GM21576 (cell line): Measurements from ENCODE around the gene VSTM2B.
"Not testable (repeated sequence)": the region's sequence is repeated elsewhere in the genome, so short reads cannot be mapped to it uniquely, and the experiment has no call there.

Source experiments
- ATAC-seq: cut with Tn5 transposase; IDR thresholded peaks from one replicate; pipeline ENCODE4 v1.9.1; 2021; ENCODE audit warnings: mild to moderate bottlenecking, moderate library complexity; ENCODE audit not compliant: unreplicated experiment

VSTM2B gene

DNA sequence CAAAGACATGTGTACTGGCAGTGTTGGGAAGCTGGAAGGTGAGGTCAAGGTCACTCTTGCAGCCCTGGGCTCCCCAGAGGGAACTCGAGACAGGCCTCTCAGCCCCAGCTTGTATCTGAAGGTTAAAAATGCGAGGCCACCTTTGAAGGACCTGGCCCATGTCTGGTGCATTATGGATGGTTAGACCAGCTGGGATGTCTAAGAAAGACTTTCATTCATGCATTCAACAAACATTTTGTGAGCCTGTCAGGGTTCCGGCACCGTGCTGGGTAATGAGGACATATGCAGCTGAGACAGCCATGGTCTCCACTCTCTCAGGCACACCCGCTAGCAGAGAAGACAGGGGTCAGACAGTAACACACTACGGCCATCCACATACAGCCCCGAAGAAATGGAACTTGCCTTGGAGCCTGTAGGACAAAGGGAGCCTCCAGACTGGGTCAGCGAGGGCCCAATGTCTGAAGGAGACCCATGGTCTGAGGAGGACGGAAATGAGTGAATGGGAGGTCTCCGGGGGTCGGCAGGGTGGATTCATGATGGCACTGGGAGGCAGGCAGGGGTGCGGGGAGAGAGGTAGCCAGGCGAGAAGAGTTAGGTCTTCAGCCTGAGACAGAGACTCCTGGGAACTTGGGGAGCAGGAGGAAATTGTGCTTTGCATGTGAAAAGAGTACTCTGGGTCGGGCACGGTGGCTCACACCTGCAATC is 19.0 kb downstream of the VSTM2B start:
- no peak for ATAC-seq

DNA sequence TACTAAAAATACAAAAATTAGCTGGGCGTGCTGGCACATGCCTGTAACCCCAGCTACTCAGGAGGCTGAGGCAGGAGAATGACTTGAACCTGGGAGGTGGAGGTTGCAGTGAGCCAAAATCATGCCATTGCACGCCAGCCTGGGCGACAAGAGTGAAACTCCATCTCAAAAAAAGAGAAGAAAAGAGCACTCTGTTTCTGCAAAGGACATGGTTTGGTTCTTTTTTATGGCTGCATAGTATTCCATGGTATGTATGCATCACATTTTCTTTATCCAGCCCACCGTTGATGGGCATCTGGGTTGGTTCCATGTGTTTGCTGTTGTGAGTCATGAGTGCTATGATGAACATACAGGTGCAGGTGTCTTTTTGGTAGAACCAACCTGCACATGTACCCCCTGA is 19.7 kb downstream of the VSTM2B start:
- ATAC-seq, result not testable (repeated sequence)

GRCh38 chr19:29545866-29546582 is 20.2 kb downstream of the VSTM2B start:
- no peak for ATAC-seq

DNA sequence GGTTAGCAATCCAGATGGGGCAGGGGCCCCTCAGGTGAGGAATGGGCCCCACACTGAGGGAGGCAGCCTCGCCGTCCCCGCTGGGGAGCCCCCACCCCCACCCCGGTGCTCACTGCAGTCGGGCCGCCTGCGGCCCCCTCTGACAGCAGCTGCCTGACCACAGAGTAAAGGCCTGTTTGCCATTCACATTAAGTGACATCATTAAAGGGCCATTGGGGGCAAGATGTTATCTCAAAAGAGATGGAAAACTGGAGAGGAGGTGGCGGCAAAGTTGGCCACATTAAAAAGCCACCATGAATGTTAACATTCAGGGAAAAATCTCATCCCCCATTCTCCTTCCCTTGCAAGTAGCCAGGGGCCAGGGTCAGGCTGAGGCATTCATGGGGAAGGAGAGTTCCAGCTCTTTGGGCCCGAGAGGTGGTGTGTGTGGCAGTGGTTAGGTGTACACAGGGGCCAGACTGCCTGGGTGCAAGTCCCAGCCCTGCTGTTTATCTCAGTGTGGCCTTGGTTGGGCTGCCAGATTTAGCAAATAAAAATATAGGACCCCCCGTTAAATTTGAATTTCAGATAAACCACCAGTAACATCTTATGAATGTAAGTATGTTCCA is 20.9 kb downstream of the VSTM2B start:
- ATAC-seq, result no peak

GRCh38 chr19:29547361-29547960 is 21.7 kb downstream of the VSTM2B start:
- ATAC-seq, result no peak

DNA sequence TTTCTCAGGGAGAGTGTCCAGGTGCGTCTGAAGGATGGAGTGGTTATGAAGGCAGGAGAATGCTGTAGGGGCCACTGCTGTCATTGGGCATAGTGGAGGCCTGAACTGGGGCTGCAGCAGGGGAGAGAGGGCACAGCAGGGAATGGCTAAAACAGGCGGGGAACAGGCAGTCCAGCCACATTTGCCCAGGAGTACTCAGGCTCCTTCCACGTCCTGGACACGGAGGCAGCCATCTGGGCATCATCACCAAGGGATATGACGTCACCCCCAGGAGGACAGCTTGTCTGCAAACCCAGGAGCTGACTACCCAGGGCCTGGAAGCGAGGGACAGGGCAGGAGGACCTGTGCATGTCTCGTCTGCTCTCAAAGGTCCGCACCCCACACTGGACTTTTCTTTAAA is 22.2 kb downstream of the VSTM2B start:
- ATAC-seq, result no peak

DNA sequence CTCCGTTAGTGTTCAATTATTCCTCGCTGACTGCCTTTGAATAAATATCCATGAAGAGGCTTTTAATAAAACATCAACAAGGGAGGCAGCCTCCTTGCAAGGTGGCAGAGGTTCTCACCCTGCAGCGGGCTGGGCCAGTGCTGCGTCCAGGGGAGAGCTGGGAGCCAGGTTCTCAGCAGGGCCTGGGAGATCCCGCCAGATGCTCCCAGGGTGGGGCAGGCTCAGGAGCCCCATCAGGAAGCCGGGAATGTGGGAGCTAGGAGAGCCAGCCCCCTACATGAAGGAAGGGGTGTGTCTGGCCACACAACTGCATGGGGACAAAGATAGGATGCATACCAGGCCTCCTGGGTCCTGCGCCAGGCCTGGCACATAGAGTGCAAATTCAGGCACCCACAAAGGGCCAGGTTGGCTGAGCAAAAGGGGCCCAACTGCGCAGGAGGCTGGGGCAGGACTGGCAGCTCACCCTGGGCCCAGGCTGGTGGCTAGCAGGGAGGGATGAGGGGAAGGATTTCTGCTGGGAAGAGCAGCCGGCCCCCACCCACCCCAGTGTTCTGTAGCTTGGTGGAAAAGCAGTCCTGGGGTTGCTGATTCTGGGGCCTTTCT is 22.8 kb downstream of the VSTM2B start:
- ATAC-seq, result no peak

DNA sequence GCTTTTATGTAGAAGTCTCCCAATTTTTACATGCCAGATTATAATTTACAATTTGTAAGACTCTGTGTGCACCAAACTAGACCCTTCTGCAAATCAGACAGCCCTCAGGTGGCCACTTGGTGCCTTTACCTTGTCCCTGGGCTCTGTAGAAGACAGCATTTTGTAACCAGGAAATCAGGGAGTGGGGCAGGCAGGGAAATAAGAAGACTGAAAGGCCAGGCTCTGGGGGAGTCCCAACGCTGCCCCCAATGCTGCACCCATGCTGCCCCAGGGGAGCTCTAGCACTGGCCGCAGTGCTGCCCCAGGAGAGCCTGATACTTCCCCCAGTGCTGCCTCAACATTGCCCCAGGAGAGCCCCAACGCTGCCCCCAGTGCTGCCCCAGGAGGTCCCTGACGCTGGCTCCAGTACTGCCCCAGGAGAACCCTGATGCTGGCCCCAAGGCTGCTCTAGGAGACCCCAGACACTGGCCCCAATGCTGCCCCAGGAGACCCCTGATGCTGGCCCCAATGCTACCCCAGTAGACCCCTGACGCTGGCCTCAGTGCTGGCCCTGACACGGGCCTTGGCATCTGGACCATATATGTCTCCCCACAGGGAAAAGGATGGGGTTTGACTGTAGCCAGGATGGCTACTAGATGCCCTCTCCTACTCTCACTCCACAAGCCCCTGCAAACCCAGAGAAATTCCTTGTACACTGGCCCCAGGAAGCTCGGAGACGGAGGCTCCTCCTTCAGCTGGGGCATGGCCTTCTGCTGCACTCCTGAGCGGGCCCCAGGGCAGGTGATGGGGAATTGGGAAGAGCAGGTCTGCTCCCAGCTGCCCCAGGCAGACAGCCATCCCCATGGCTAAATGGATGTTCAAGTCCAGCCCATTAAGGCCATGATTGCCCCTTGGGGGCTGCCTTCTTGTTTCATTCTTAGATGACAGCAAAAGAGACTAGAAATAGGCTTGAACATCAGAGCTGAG is 23.6 kb downstream of the VSTM2B start:
- ATAC-seq, result no peak

DNA sequence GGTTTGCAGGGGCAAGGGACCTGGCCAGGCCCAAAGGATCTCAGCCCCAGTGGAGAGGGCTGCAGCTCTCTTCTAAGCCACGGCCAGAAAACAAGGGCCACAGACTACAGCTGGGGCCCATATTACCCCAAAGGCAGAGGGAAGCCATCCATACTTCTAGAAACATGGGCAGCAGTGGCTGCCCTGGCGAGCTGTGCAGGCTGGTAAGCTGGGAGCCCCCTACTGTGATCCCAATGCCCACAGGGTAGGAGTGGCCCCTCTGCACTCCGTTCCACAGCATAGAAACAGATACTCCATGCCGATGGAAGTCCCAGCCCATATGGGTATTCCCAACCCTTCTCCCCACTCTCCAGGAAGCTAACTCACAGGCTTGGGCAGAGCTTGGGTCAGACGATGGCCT is 25.1 kb downstream of the VSTM2B start:
- no peak for ATAC-seq

- no peak for ATAC-seq
These were observed 26.0 kb downstream of the VSTM2B start for GRCh38 chr19:29551774-29552173.

DNA sequence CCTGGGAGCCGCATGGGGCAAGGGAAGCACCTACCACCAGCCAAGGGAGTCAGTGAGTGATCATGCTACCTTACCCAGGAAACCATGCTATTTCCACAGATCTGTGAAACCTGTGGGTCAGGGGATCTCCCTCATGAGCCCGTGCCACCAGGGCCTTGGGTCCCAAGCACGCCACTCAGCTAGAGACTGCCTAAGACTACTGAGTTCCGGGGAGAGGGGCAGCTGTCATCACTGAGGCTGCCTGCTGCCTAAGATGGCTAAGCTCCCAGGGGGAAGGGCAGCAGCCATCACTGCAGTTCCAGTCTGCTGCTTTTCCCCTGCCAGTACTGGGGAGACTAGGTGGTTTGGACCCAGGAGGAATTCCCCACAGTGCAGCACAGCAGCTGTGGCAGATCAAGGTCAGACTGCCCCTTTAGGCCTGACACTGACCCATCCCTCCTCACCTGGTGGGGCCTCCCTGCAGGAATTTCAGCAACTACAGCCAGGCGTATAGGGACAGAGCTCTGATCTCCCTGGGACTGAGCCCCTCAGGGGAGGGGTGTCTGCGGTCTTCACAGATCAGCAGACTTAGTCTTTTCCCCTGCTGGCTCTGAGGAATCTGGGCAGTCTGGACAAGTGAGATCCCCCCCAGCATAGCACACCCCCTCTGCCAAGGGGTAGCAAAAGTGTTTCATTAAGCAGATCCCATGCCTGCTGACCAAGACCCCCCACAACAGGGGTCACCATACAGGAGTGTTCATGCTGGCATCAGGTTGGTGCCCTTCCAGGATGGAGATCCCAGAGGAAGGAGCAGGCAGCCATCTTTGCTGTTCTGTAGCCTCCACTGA is 26.9 kb downstream of the VSTM2B start:
- ATAC-seq, result no peak

DNA sequence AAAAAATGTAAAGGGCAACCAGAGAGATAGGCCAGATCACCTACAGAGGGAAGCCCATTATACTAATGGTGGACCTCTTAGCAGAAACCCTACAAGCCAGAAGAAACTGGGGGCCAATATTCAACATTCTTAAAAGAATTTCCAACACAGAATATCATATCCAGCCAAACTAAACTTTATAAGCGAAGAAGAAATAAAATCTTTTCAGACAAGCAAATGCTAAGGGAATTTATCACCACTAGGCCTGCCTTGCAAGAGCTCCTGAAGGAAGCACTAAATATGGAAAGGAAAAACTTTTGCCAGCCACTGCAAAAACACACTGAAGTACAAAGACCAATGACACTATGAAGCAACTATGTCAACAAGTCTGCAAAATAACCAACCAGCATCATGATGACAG is 28.4 kb downstream of the VSTM2B start:
- ATAC-seq, result no peak

DNA sequence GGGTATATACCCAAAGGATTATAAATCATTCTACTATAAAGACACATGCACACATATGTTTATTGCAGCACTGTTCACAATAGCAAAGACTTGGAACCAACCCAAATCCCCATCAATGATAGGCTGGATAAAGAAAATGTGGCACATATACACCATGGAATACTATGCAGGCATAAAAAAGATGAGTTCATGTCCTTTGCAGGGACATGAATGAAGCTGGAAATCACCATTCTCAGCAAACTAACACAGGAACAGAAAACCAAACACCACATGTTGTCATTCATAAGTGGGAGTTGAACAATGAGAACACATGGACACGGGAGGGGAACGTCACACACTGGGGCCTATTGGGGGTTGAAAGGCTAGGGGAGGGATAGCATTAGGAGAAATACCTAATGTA is 33.3 kb downstream of the VSTM2B start:
- ATAC-seq, result not testable (repeated sequence)

DNA sequence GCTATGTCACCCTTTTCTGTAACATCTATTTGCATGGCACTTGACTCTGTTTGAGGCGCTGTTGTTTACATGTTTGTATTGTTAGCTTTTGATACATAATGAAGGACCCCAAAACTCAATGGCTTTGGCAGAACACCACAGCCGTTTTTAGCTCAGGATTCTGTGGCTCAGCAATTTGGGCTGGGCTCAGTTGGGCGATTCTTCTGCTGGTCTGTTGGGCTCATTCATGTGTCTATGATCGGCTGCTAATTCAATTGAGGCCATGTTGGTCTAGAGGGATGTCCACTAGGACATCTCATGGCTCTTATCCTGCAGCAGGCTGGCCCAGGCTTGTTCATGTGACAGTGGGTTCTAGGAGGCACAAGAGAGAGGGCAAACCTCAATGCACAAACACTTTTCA is 33.9 kb downstream of the VSTM2B start:
- no peak for ATAC-seq

- ATAC-seq, result no peak
These were observed 34.7 kb downstream of the VSTM2B start for GRCh38 chr19:29560313-29561075.

GRCh38 chr19:29561601-29562000 is 35.8 kb downstream of the VSTM2B start:
- ATAC-seq, result no peak

DNA sequence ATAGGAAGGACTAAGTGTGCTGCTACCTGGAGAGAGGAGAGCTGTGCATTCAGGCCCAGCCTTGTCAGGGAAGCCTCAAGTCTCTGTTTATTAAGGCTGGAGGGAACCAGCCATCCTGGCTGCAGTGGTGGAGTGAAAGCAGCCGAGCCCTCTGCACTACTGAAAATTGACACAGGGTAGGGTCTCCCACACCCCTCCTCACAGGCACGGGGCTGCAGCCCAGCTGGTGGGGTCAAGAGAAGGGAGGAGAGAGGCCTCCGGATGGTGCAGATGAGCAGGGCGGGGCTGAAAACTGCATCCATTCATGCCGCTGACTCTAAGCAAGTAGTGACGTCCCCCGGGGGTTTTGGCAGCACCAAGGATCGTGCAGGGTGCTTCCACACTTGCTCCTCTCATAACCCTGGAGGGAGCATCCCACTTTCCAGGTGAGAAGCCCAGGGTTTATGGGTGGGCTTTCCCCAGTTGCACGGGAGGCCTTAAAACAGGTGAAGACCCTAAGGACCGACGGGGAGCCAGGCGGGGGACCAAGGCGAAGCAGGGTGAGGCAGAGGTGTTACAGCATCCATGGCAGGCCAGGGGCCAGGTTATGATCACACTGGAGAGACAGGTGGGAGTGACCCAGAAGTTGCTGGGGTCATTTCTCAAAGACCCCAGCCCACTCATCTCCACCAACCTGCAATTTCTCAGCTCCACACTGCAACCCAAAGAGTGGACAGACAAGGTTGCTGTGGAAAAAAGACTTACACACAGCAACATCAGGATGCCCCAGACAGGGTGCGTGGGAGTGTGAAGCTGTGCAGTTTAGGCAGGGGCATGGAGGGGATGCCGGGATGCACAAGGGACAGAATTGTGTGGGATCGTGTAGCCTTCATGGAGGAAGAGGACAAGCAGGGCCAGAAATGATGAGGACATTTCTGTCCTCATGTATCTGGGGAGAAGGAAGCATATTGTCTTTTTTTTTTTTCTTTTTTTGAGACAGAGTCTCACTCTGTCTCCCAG is 36.8 kb downstream of the VSTM2B start:
- ATAC-seq, result no peak
